Measurements from ENCODE around the gene OR51D1. TPM values are rescaled to one million over a fixed set of nuclear protein-coding genes. Genes with fewer than 3 reads are reported as not detected.

OR51D1 gene
- total and polyA plus RNA-seq, 9 of the 15 experiments (the other 6 are each of a cell fraction or from before 2014, with no cell fraction given): not detected

GRCh38 chr11:4607781-4608666 lies 29.3 kb upstream of the OR51D1 start, which contains the start of gene TRIM68 (continued):
- TF ChIP-seq RNF219 (CRISPR knock-in tag; IDR thresholded peaks at IDR 0.05) (no peak), POLR2A (conservative IDR thresholded peaks at IDR 0.05) (peak; percentile 90), MEF2A (IDR thresholded peaks at IDR 0.05; ENCODE audit: control insufficient read depth, low read depth, low read length) (no peak), DIDO1 (tag; IDR thresholded peaks at IDR 0.05; ENCODE audit: low read depth) (no peak), POU5F1 (IDR thresholded peaks at IDR 0.05; ENCODE audit: borderline replicate concordance, low read depth, low read length, partially characterized antibody) (no peak), ZNF764 (CRISPR knock-in tag; IDR thresholded peaks at IDR 0.05; ENCODE audit: low read depth) (no peak), CBX2 (IDR thresholded peaks at IDR 0.05; ENCODE audit: insufficient read depth, low read length, poor library complexity, severe bottlenecking) (no peak), ZNF184 (CRISPR knock-in tag; IDR thresholded peaks at IDR 0.05) (no peak), MAFK (IDR thresholded peaks at IDR 0.05; ENCODE audit: low read length) (no peak), CAMTA2 (CRISPR knock-in tag; conservative IDR thresholded peaks at IDR 0.05) (no peak), ELF4 (CRISPR knock-in tag; IDR thresholded peaks at IDR 0.05) (no peak), GMEB1 (CRISPR knock-in tag; IDR thresholded peaks at IDR 0.05) (no peak), ZNF311 (CRISPR knock-in tag; IDR thresholded peaks at IDR 0.05) (no peak), SMARCA4 (IDR thresholded peaks at IDR 0.05) (no peak), THRB (CRISPR knock-in tag; conservative IDR thresholded peaks at IDR 0.05) (no peak), POLR2AphosphoS2 (IDR thresholded peaks at IDR 0.05; ENCODE audit: low read length) (no peak), DDX20 (tag; IDR thresholded peaks at IDR 0.05; ENCODE audit: low read depth) (no peak), RBM17 (IDR thresholded peaks at IDR 0.05; ENCODE audit: borderline replicate concordance, low read depth, low read length) (no peak), CBFB (CRISPR knock-in tag; IDR thresholded peaks at IDR 0.05) (no peak), ZNF354B (CRISPR knock-in tag; IDR thresholded peaks at IDR 0.05) (no peak; the same call in 1 of the 2 replicates), NR2C2 (CRISPR knock-in tag; IDR thresholded peaks at IDR 0.05) (no peak), NR2C2 (tag; IDR thresholded peaks at IDR 0.05) (peak; percentile 36; the same call in 1 of the 2 replicates), ZNF445 (CRISPR knock-in tag; IDR thresholded peaks at IDR 0.05; ENCODE audit: low read depth) (no peak), MITF (IDR thresholded peaks at IDR 0.05) (no peak)

Measured in K562 (cell line).